Measurements from ENCODE around the gene BDKRB2. TPM values are rescaled to one million over a fixed set of nuclear protein-coding genes. Genes with fewer than 3 reads are reported as not detected.

BDKRB2 gene
- total RNA-seq, 2 experiments from 2014 or later, result not detected

DNA sequence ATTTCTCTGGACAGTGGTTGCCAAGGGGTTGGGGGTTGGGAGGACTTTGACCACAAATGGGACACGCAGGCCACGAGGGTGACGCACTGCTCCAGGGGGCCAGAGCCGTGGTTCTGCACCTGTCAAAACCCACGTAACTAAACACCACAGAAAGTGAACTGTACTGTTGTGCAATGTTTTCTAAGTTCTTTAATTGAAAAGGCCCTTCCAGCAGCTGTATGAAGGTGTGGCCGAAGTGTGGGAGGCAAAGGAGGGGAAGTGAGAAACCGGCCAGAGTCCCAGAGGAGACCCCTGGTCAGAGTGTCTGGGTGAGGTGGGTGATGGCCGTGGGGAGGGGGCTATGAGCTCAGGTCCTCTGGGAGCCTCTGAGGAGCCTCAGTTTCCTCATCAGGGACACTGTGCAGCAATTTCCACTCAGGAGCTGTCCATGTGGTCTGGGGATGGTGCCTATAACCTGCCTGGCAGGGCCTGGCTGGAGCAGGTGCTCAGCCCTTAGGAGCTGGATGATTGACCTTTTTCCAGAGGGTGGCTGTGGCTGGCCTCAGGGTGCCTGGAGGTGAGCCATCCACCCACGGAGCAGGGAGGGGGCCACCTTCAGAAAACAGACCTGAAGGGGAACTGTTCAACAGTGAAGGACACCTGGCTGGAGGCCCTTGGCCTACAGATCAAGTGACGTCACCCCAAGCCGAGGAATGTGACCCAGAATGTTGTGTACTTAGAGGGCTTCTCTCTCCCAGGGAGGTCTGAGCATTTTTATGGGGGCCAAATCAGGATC lies 9.8 kb upstream of the BDKRB2 start:
- POLR2A ChIA-PET, result no interaction called here

GRCh38 chr14:96195441-96196081 lies 9.1 kb upstream of the BDKRB2 start:
- no peak overlapping the region for H3K4me3 Mint-ChIP-seq
- no peaks in the 10 kb centered on the region for H3K36me3 Mint-ChIP-seq (ENCODE audit: low read depth)
- CTCF ChIA-PET, result no interaction called here
- DNase-seq (no peak), ATAC-seq (no peak)
- peaks cover 4% of the 10 kb centered on the region for H3K4me1 Mint-ChIP-seq (ENCODE audit: low read depth)
- POLR2A ChIA-PET, result no interaction called here
- no peaks in the 10 kb centered on the region for H3K27me3 Mint-ChIP-seq (ENCODE audit: low read depth)
- no peak overlapping the region for H3K27ac Mint-ChIP-seq
- H3K9me3 Mint-ChIP-seq (ENCODE audit: insufficient read depth), result no peaks in the 10 kb centered on the region

More for the DNA sequence above, 9.8 kb upstream of the BDKRB2 start:
- CTCF ChIA-PET, result no interaction called here
- H3K36me3 Mint-ChIP-seq (ENCODE audit: low read depth), result no peaks in the 10 kb centered on the region
- no peak overlapping the region for H3K4me3 Mint-ChIP-seq
- no peak overlapping the region for H3K27ac Mint-ChIP-seq
- ATAC-seq (no peak), DNase-seq (no peak)
- H3K9me3 Mint-ChIP-seq (ENCODE audit: insufficient read depth), result no peaks in the 10 kb centered on the region
- peaks cover 4% of the 10 kb centered on the region for H3K4me1 Mint-ChIP-seq (ENCODE audit: low read depth)
- peaks cover 6% of the 10 kb centered on the region for H3K27me3 Mint-ChIP-seq (ENCODE audit: low read depth)

DNA sequence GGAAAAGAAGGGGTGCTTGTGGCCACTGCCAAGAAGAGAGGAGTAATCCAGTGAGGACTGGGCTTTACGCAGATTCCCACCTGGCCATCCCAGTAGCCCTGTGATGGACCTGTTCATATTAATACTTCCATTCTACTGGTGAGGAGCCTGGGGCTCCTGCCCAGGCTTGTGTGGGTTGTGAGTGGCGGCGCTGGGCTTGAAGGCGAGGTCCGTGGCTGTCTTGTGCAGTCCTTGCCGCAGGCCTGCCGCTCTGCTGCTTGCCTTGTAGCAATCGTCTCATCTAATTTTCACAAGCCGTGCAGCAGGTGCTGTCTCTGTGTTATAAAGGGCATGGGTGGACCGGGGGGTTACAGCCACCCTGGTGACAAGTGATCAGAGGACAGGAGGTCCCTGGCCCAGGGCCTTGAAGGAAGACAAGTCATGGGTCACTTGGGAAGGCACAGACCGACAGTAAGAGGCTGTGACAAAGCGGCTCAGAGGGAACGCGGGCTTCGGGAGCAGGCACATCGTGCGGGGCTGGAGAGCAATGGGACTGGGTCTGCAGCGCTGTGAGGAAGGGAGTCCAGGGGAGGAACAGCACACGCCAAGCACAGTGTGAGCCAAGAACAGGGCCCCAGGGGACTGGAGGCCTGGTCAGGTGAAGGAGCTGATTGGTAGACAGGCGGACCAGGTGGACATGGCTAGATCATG lies 7.3 kb upstream of the BDKRB2 start:
- ATAC-seq (no peak), DNase-seq (no peak)
- ChIA-PET CTCF (no interaction called here), POLR2A (no interaction called here)
- H3K4me1 Mint-ChIP-seq (ENCODE audit: low read depth), result peaks cover 4% of the 10 kb centered on the region
- H3K36me3 Mint-ChIP-seq (ENCODE audit: low read depth), result no peaks in the 10 kb centered on the region
- no peak overlapping the region for H3K4me3 Mint-ChIP-seq
- H3K27ac Mint-ChIP-seq, result no peak overlapping the region
- no peaks in the 10 kb centered on the region for H3K27me3 Mint-ChIP-seq (ENCODE audit: low read depth)
- no peaks in the 10 kb centered on the region for H3K9me3 Mint-ChIP-seq (ENCODE audit: insufficient read depth)

DNA sequence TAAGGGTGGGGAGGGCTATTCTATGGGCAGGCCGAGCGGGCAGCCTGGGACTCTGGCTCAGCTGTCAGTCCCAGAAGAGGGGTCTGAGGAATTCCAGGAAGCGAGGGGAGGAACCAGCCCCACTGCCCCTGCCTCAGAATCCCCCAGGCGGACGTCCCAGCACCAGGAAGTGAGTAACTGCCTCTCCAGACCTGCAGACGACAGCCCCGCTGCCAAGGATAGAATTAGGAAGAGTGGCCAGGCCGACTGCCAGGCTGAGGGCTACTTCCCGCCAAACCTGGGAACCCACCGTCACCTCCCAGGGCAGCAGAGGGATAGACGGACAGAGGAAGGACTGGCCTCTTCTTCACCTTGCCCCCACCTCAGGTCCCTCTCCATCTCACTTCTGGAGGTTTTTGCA lies 6.7 kb upstream of the BDKRB2 start:
- no peak overlapping the region for H3K4me3 Mint-ChIP-seq
- POLR2A ChIA-PET, result no interaction called here
- CTCF ChIA-PET, result no interaction called here
- peaks cover 4% of the 10 kb centered on the region for H3K4me1 Mint-ChIP-seq (ENCODE audit: low read depth)
- peaks cover 2% of the 10 kb centered on the region for H3K27me3 Mint-ChIP-seq (ENCODE audit: low read depth)
- H3K36me3 Mint-ChIP-seq (ENCODE audit: low read depth), result no peaks in the 10 kb centered on the region
- H3K9me3 Mint-ChIP-seq (ENCODE audit: insufficient read depth), result no peaks in the 10 kb centered on the region
- DNase-seq (no peak), ATAC-seq (no peak)
- no peak overlapping the region for H3K27ac Mint-ChIP-seq

- H3K36me3 Mint-ChIP-seq (ENCODE audit: low read depth), result no peaks in the 10 kb centered on the region
- peaks cover 4% of the 10 kb centered on the region for H3K27me3 Mint-ChIP-seq (ENCODE audit: low read depth)
- CTCF ChIA-PET, result interaction anchor here (1.1 kb wide), 1 partner anchor 77 kb away, joined by 3 read pairs; no protein-coding TSS in a partner anchor
- POLR2A ChIA-PET, result no interaction called here
- no peak overlapping the region for H3K4me3 Mint-ChIP-seq
- ATAC-seq, result no peak
- peak; percentile 22 for DNase-seq
- no peaks in the 10 kb centered on the region for H3K9me3 Mint-ChIP-seq (ENCODE audit: insufficient read depth)
- H3K27ac Mint-ChIP-seq, result no peak overlapping the region
- peaks cover 4% of the 10 kb centered on the region for H3K4me1 Mint-ChIP-seq (ENCODE audit: low read depth)
Measured at GRCh38 chr14:96198430-96199130, 6.1 kb upstream of the BDKRB2 start.

- Mint-ChIP-seq H3K9me3 (ENCODE audit: insufficient read depth) (no peaks in the 10 kb centered on the region), H3K27me3 (ENCODE audit: low read depth) (peaks cover 16% of the 10 kb centered on the region), H3K27ac (no peak overlapping the region), H3K36me3 (ENCODE audit: low read depth) (no peaks in the 10 kb centered on the region), H3K4me1 (ENCODE audit: low read depth) (peaks cover 4% of the 10 kb centered on the region), H3K4me3 (no peak overlapping the region)
- DNase-seq, result no peak
- ChIA-PET CTCF (no interaction called here), POLR2A (no interaction called here)
- ATAC-seq, result no peak
Measured at GRCh38 chr14:96201157-96201556, 3.5 kb upstream of the BDKRB2 start.

DNA sequence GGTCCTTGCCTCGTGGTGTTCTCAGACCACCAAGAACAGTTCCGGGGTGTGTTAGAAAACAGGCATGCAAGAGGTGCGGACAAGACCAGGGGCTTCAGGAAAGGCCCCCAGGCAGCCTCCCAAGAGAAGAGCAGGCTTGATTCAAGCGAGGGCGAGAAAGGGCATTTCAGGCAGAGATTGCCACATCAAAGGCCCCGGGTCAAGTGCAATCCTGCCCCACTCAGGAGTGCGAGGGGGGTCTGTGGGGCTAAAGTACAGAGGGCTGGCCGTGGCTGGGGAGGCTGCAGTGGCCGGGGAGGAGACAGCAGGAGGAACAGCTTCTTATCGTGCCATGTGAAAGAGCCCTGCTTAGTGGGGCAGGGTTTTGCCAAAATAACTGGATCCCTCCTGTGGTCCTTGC lies 2.7 kb upstream of the BDKRB2 start:
- no peaks in the 10 kb centered on the region for H3K36me3 Mint-ChIP-seq (ENCODE audit: low read depth)
- H3K27ac Mint-ChIP-seq, result no peak overlapping the region
- H3K4me1 Mint-ChIP-seq (ENCODE audit: low read depth), result peaks cover 4% of the 10 kb centered on the region
- POLR2A ChIA-PET, result no interaction called here
- CTCF ChIA-PET, result no interaction called here
- DNase-seq, result no peak
- no peaks in the 10 kb centered on the region for H3K9me3 Mint-ChIP-seq (ENCODE audit: insufficient read depth)
- no peak for ATAC-seq
- H3K27me3 Mint-ChIP-seq (ENCODE audit: low read depth), result peaks cover 16% of the 10 kb centered on the region
- no peak overlapping the region for H3K4me3 Mint-ChIP-seq

GRCh38 chr14:96202441-96203094 lies 2.1 kb upstream of the BDKRB2 start:
- ATAC-seq (no peak), DNase-seq (no peak)
- H3K9me3 Mint-ChIP-seq (ENCODE audit: insufficient read depth), result no peaks in the 10 kb centered on the region
- ChIA-PET POLR2A (no interaction called here), CTCF (no interaction called here)
- H3K36me3 Mint-ChIP-seq (ENCODE audit: low read depth), result no peaks in the 10 kb centered on the region
- H3K4me3 Mint-ChIP-seq, result no peak overlapping the region
- H3K4me1 Mint-ChIP-seq (ENCODE audit: low read depth), result peaks cover 4% of the 10 kb centered on the region
- H3K27me3 Mint-ChIP-seq (ENCODE audit: low read depth), result peaks cover 19% of the 10 kb centered on the region
- no peak overlapping the region for H3K27ac Mint-ChIP-seq

DNA sequence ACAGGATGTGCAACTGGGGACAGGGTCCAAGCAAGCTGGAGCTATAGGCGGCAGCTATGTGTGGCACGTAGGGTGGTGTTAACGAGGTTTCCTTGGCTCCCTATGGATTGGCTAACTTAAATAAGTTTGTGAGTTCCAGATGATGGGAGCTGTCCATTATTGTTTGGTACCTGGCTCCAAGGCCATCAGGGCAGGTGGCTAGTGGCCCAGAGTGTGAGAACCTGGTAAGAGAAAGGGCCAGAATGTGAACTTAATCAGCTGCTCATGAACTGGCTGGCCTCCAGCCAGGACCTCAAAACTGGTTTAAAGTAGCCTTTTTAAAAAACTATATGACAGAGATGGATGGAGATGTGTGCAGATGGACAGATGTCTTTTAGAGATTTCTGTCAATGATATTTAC lies 1.5 kb upstream of the BDKRB2 start:
- no peak for ATAC-seq
- H3K36me3 Mint-ChIP-seq (ENCODE audit: low read depth), result no peaks in the 10 kb centered on the region
- H3K4me1 Mint-ChIP-seq (ENCODE audit: low read depth), result peaks cover 4% of the 10 kb centered on the region
- DNase-seq, result no peak
- no peak overlapping the region for H3K4me3 Mint-ChIP-seq
- ChIA-PET POLR2A (interaction anchor here (1.2 kb wide), 1 partner anchor 25 kb away, joined by 4 read pairs; no protein-coding TSS in a partner anchor), CTCF (no interaction called here)
- H3K27me3 Mint-ChIP-seq (ENCODE audit: low read depth), result peaks cover 22% of the 10 kb centered on the region
- H3K27ac Mint-ChIP-seq, result no peak overlapping the region
- no peaks in the 10 kb centered on the region for H3K9me3 Mint-ChIP-seq (ENCODE audit: insufficient read depth)

DNA sequence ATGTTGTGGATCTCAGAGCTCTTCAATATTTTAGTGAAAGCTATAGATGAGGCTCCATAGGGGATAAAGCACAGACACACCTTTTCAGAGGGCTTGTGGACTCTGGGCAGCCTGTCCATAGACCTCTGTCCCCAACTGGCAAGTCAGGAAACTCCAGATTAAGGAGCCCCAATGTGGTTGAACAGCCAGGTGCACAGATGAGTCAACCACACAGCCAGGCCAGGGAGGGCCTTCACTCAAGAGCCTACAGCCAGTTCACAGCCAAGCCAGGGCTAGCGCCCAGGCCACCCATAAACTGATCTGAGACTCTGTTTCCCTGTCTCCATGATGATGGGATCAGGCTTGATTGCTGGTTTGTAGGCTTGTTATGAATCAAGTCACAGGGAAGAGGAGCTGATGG lies 1.0 kb upstream of the BDKRB2 start:
- peaks cover 24% of the 10 kb centered on the region for H3K27me3 Mint-ChIP-seq (ENCODE audit: low read depth)
- POLR2A ChIA-PET, result interaction anchor here (1.2 kb wide), 1 partner anchor 26 kb away, joined by 4 read pairs; no protein-coding TSS in a partner anchor
- peaks cover 2% of the 10 kb centered on the region for H3K4me1 Mint-ChIP-seq (ENCODE audit: low read depth)
- H3K36me3 Mint-ChIP-seq (ENCODE audit: low read depth), result no peaks in the 10 kb centered on the region
- no peak for ATAC-seq
- no peak for DNase-seq
- no peak overlapping the region for H3K27ac Mint-ChIP-seq
- H3K4me3 Mint-ChIP-seq, result no peak overlapping the region
- CTCF ChIA-PET, result no interaction called here
- H3K9me3 Mint-ChIP-seq (ENCODE audit: insufficient read depth), result no peaks in the 10 kb centered on the region

- CTCF ChIA-PET, result no interaction called here
- no peak for ATAC-seq
- peaks cover 24% of the 10 kb centered on the region for H3K27me3 Mint-ChIP-seq (ENCODE audit: low read depth)
Measured at GRCh38 chr14:96205059-96205977, 679 bp downstream of the BDKRB2 start.

More at GRCh38 chr14:96205059-96205977, 679 bp downstream of the BDKRB2 start:
- no peaks in the 10 kb centered on the region for H3K36me3 Mint-ChIP-seq (ENCODE audit: low read depth)
- POLR2A ChIA-PET, result no interaction called here
- H3K27ac Mint-ChIP-seq, result no peak overlapping the region
- DNase-seq, result no peak
- H3K4me1 Mint-ChIP-seq (ENCODE audit: low read depth), result no peaks in the 10 kb centered on the region
- H3K9me3 Mint-ChIP-seq (ENCODE audit: insufficient read depth), result no peaks in the 10 kb centered on the region
- H3K4me3 Mint-ChIP-seq, result no peak overlapping the region

Data from activated CD8-positive, alpha-beta T cell treated with anti-CD3 and anti-CD28 coated beads, Interleukin-2, amount 10 ng/mL, durations not matched to agents 7 days and 5 days (primary cell).